OCI-LY1 (cell line): Measurements from ENCODE around the gene SVOP.

Source experiments
- H2AFZ ChIP-seq: fragments of 200-600 bp; sonication (generic), shearing (Covaris generic); 2 replicates; pipeline ENCODE4 v1.6.0; 2014; ENCODE audit warnings: antibody characterized with exemption, mild to moderate bottlenecking, low read length
- H3F3A ChIP-seq: fragments of 200-600 bp; sonication (generic), shearing (Covaris generic); 2 replicates; pipeline ENCODE4 v1.6.0; 2014; ENCODE audit warnings: mild to moderate bottlenecking, antibody characterized with exemption, low read length, moderate library complexity; ENCODE audit not compliant: insufficient read depth
- H3K27ac ChIP-seq: fragments of 200-600 bp; sonication (generic); 2 replicates; pipeline ENCODE4 v1.5.1; 2014; ENCODE audit warnings: low read length, mixed run types, mild to moderate bottlenecking, low read depth; ENCODE audit not compliant: poor library complexity, severe bottlenecking
- H3K27me3 ChIP-seq: fragments of 200-600 bp; sonication (generic); 2 replicates; pipeline ENCODE4 v1.6.0; 2014; ENCODE audit warnings: antibody characterized with exemption, mild to moderate bottlenecking, low read length, moderate library complexity; ENCODE audit not compliant: insufficient read depth
- H3K36me3 ChIP-seq: fragments of 200-600 bp; sonication (generic); 2 replicates; pipeline ENCODE4 v1.6.1; 2014; ENCODE audit warnings: mild to moderate bottlenecking, antibody characterized with exemption, low read length, moderate library complexity, mixed read lengths; ENCODE audit not compliant: insufficient read depth
- H3K4me1 ChIP-seq: fragments of 200-600 bp; sonication (generic); 2 replicates; pipeline ENCODE4 v1.5.1; 2014; ENCODE audit warnings: mild to moderate bottlenecking, low read length, moderate library complexity; ENCODE audit not compliant: insufficient read depth, severe bottlenecking
- H3K4me2 ChIP-seq: fragments of 200-600 bp; sonication (generic), shearing (Covaris generic); 2 replicates; pipeline ENCODE4 v1.6.1; 2014; ENCODE audit warnings: low read length
- H3K4me3 ChIP-seq: fragments of 200-600 bp; sonication (generic); 2 replicates; pipeline ENCODE4 v1.5.1; 2014; ENCODE audit warnings: low read length, low read depth, mild to moderate bottlenecking, mixed read lengths; ENCODE audit not compliant: poor library complexity, severe bottlenecking
- H3K79me2 ChIP-seq: fragments of 200-600 bp; shearing (Covaris generic); 2 replicates; pipeline ENCODE4 v1.6.1; 2016; ENCODE audit warnings: mixed run types, low read length, mixed read lengths; ENCODE audit not compliant: insufficient read depth
- H3K9ac ChIP-seq: fragments of 200-600 bp; sonication (generic), shearing (Covaris generic); 2 replicates; pipeline ENCODE4 v1.6.1; 2014; ENCODE audit warnings: mild to moderate bottlenecking, low read length, mixed read lengths
- H3K9me2 ChIP-seq: fragments of 200-600 bp; sonication (generic), shearing (Covaris generic); 2 replicates; pipeline ENCODE4 v1.6.1; 2014; ENCODE audit warnings: low read depth, mild to moderate bottlenecking, low read length, mixed read lengths
- H3K9me3 ChIP-seq: fragments of 200-600 bp; shearing (Covaris generic); 2 replicates; pipeline ENCODE4 v1.6.1; 2014; ENCODE audit warnings: low read length, mixed read lengths
- H4K20me1 ChIP-seq: fragments of 200-600 bp; sonication (generic), shearing (Covaris generic); 2 replicates; pipeline ENCODE4 v1.6.0; 2016; ENCODE audit warnings: mild to moderate bottlenecking, low read length; ENCODE audit not compliant: insufficient read depth
- EZH2 ChIP-seq: fragments of 200-600 bp; sonication (generic), shearing (Covaris generic); IDR thresholded peaks from 2 replicates; pipeline ENCODE4 v1.8.0; 2017; ENCODE audit warnings: borderline replicate concordance, mixed run types, mild to moderate bottlenecking, antibody characterized with exemption, low read length, moderate library complexity, mixed read lengths
- TF ChIP-seq, protein P1 (sequence below): fragments of 200-600 bp; sonication (generic), shearing (Covaris generic); IDR thresholded peaks from 2 replicates; pipeline ENCODE4 v1.5.1; 2017; ENCODE audit warnings: mild to moderate bottlenecking, antibody characterized with exemption, low read length, moderate library complexity, mixed read lengths

SVOP gene

DNA sequence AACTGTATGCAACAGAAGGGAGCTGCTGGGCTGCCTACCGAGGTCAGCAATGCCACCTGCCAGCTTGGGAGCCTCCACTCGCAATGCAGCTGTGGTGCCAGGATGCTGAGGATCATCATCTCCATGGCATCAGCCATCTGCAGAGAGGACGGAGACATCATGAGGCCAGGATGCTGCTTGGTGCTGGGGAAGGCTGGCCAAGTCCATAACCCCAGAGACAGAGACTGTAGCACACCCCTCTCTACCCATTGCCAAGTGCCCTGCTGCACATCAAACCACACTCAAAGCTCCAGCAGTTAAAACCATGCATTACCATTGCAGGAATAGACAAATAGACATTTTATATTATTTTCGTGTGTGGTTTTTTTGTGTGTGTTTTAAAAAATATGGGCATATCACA lies 43.5 kb downstream of the SVOP start:
- no peak overlapping the region for H2AFZ ChIP-seq
- no peak overlapping the region for H3K9ac ChIP-seq
- no peak overlapping the region for H3K4me2 ChIP-seq
- H3K9me3 ChIP-seq = no peaks in the 10 kb centered on the region
- no peak overlapping the region for H3K27ac ChIP-seq
- no peaks in the 10 kb centered on the region for H4K20me1 ChIP-seq
- no peaks in the 10 kb centered on the region for H3K9me2 ChIP-seq
- no peaks in the 10 kb centered on the region for H3K79me2 ChIP-seq
- no peaks in the 10 kb centered on the region for H3K36me3 ChIP-seq
- no peaks in the 10 kb centered on the region for H3K27me3 ChIP-seq
- H3F3A ChIP-seq = no peaks in the 10 kb centered on the region
- TF ChIP-seq EZH2 = no peak
- TF ChIP-seq, protein P1, sequence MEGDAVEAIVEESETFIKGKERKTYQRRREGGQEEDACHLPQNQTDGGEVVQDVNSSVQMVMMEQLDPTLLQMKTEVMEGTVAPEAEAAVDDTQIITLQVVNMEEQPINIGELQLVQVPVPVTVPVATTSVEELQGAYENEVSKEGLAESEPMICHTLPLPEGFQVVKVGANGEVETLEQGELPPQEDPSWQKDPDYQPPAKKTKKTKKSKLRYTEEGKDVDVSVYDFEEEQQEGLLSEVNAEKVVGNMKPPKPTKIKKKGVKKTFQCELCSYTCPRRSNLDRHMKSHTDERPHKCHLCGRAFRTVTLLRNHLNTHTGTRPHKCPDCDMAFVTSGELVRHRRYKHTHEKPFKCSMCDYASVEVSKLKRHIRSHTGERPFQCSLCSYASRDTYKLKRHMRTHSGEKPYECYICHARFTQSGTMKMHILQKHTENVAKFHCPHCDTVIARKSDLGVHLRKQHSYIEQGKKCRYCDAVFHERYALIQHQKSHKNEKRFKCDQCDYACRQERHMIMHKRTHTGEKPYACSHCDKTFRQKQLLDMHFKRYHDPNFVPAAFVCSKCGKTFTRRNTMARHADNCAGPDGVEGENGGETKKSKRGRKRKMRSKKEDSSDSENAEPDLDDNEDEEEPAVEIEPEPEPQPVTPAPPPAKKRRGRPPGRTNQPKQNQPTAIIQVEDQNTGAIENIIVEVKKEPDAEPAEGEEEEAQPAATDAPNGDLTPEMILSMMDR = no peak
- no peaks in the 10 kb centered on the region for H3K4me1 ChIP-seq
- no peak overlapping the region for H3K4me3 ChIP-seq

DNA sequence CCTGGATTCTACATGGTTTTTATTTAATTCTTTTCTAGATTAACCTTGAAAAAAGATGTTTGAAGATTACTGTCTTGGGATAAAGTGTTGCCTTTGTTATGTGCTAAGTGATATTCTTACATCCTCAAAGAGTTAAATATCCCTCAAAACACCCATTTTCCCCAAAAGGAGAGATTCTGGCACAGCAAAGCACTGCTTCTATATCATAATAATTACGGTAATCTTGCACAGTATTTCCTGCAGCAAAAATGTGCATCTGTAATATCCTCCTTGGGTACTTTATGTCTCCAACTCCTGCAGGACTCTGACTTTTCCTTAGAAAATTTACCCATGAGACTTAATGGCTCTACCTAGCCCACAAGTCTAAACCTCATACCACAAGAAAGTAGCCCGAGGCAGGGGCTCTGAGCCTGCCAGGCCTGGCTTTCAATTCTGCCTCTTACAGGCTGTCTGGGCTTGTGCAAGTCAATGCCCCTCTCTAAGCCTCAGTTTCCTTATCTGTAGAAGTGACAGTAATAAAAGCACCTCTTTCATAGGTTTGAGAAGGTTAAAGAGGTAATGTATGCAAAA lies 45.8 kb downstream of the SVOP start:
- no peaks in the 10 kb centered on the region for H3K36me3 ChIP-seq

DNA sequence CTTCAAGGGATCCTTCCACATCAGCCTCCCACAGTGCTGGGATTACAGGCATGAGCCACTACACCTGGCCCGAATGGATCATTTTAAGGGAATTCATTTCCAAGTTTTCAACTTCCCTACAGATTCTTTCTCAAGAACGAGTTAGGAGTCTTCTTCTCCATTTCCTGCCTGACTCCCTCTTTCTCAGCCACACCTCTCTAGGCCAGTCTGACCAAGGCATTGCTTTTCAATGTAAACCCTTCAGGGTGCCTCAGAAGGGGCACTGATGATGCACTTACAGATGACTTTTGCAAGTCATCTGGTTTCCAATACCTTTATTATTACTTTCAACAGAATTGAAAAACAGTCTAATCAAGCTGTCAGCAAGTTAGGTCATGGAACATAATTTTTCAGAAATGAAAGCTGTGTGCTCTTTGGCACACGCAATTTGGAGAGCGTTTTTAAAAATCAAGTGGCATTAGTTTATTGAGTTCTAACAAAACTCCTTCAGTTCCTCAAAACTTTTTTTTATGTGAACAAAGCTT lies 47.2 kb downstream of the SVOP start:
- H3K9me2 ChIP-seq = no peaks in the 10 kb centered on the region
- H3K4me1 ChIP-seq = no peaks in the 10 kb centered on the region
- H3K4me3 ChIP-seq = no peak overlapping the region
- no peaks in the 10 kb centered on the region for H3K79me2 ChIP-seq
- no peaks in the 10 kb centered on the region for H3K27me3 ChIP-seq
- no peak overlapping the region for H3K9ac ChIP-seq
- no peaks in the 10 kb centered on the region for H4K20me1 ChIP-seq
- H2AFZ ChIP-seq = no peak overlapping the region
- no peak for TF ChIP-seq EZH2
- TF ChIP-seq, protein P1 = no peak
- H3K4me2 ChIP-seq = no peak overlapping the region
- no peaks in the 10 kb centered on the region for H3K36me3 ChIP-seq
- no peaks in the 10 kb centered on the region for H3K9me3 ChIP-seq
- no peaks in the 10 kb centered on the region for H3F3A ChIP-seq
- no peak overlapping the region for H3K27ac ChIP-seq

More for the DNA sequence above, 45.8 kb downstream of the SVOP start:
- H3K27me3 ChIP-seq = no peaks in the 10 kb centered on the region
- H3K4me2 ChIP-seq = no peak overlapping the region
- no peaks in the 10 kb centered on the region for H3K79me2 ChIP-seq
- no peak overlapping the region for H3K27ac ChIP-seq
- H3K9ac ChIP-seq = no peak overlapping the region
- H3K9me3 ChIP-seq = no peaks in the 10 kb centered on the region
- H4K20me1 ChIP-seq = no peaks in the 10 kb centered on the region
- H3F3A ChIP-seq = no peaks in the 10 kb centered on the region
- H2AFZ ChIP-seq = no peak overlapping the region
- TF ChIP-seq EZH2 = no peak
- TF ChIP-seq, protein P1 = no peak
- H3K9me2 ChIP-seq = no peaks in the 10 kb centered on the region
- no peaks in the 10 kb centered on the region for H3K4me1 ChIP-seq
- no peak overlapping the region for H3K4me3 ChIP-seq
